ENCODE measurements around the gene TMEM203. TPM values are rescaled to one million over a fixed set of nuclear protein-coding genes. Genes with fewer than 3 reads are reported as not detected.

TMEM203 gene
- polyA plus RNA-seq, 1 of the 3 experiments (the other 2 are of a cell fraction) = 55.6 TPM

DNA sequence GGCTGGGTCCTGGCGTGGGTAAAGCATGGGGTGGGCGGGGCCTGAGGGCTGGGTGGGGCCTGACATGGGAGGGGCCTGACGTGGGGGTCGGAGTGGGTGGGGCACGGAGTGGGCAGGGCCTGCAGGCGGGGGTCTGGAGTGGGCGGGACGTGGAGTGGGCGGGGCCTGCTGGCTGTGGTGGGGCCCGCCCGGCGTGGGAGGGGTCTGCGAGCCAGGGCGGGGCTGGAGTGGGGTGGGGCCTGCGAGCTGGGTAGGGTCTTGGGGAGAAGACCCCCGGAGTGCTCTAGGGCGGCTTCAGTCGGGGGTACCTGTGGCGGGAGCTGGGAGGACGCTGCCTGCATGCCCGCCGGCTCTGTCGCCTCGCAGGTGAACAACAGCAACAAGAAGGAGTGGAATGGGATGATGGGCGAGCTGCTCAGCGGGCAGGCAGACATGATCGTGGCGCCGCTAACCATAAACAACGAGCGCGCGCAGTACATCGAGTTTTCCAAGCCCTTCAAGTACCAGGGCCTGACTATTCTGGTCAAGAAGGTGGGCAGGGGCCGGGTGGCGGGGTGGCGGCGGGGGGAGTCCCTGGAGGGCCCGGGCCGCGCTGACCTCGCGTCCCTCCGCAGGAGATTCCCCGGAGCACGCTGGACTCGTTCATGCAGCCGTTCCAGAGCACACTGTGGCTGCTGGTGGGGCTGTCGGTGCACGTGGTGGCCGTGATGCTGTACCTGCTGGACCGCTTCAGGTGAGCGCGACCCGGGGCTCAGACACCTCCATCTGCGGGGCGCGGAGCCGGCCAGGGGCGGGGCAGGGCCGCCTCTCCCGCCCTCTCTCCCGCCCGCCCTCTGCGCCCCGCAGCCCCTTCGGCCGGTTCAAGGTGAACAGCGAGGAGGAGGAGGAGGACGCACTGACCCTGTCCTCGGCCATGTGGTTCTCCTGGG is 43.6 kb downstream of the TMEM203 start:
- ChIA-PET CTCF (no interaction called here), POLR2A (no interaction called here)
- TF ChIP-seq RCOR1 (IDR thresholded peaks at IDR 0.05; ENCODE audit: low read length) = no peak
- no peak for TF ChIP-seq TAF1 (IDR thresholded peaks at IDR 0.05; ENCODE audit: borderline replicate concordance, low read depth, low read length)
- no peak for TF ChIP-seq EZH2phosphoT487 (IDR thresholded peaks at IDR 0.05; ENCODE audit: borderline replicate concordance, low read depth)
- no peak for TF ChIP-seq GATA2 (CRISPR knock-in tag; IDR thresholded peaks at IDR 0.05)
- no peak for TF ChIP-seq SIN3A (IDR thresholded peaks at IDR 0.05; ENCODE audit: borderline replicate concordance, low read depth, low read length)
- TF ChIP-seq, protein P1, sequence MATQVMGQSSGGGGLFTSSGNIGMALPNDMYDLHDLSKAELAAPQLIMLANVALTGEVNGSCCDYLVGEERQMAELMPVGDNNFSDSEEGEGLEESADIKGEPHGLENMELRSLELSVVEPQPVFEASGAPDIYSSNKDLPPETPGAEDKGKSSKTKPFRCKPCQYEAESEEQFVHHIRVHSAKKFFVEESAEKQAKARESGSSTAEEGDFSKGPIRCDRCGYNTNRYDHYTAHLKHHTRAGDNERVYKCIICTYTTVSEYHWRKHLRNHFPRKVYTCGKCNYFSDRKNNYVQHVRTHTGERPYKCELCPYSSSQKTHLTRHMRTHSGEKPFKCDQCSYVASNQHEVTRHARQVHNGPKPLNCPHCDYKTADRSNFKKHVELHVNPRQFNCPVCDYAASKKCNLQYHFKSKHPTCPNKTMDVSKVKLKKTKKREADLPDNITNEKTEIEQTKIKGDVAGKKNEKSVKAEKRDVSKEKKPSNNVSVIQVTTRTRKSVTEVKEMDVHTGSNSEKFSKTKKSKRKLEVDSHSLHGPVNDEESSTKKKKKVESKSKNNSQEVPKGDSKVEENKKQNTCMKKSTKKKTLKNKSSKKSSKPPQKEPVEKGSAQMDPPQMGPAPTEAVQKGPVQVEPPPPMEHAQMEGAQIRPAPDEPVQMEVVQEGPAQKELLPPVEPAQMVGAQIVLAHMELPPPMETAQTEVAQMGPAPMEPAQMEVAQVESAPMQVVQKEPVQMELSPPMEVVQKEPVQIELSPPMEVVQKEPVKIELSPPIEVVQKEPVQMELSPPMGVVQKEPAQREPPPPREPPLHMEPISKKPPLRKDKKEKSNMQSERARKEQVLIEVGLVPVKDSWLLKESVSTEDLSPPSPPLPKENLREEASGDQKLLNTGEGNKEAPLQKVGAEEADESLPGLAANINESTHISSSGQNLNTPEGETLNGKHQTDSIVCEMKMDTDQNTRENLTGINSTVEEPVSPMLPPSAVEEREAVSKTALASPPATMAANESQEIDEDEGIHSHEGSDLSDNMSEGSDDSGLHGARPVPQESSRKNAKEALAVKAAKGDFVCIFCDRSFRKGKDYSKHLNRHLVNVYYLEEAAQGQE (IDR thresholded peaks at IDR 0.05; ENCODE audit: low read depth, low read length) = no peak
- TF ChIP-seq YY1 (IDR thresholded peaks at IDR 0.05; ENCODE audit: low read depth) = no peak
- TF ChIP-seq, protein P2, sequence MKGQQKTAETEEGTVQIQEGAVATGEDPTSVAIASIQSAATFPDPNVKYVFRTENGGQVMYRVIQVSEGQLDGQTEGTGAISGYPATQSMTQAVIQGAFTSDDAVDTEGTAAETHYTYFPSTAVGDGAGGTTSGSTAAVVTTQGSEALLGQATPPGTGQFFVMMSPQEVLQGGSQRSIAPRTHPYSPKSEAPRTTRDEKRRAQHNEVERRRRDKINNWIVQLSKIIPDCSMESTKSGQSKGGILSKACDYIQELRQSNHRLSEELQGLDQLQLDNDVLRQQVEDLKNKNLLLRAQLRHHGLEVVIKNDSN (IDR thresholded peaks at IDR 0.05; ENCODE audit: borderline replicate concordance, low read depth) = no peak
- TF ChIP-seq, protein P3, sequence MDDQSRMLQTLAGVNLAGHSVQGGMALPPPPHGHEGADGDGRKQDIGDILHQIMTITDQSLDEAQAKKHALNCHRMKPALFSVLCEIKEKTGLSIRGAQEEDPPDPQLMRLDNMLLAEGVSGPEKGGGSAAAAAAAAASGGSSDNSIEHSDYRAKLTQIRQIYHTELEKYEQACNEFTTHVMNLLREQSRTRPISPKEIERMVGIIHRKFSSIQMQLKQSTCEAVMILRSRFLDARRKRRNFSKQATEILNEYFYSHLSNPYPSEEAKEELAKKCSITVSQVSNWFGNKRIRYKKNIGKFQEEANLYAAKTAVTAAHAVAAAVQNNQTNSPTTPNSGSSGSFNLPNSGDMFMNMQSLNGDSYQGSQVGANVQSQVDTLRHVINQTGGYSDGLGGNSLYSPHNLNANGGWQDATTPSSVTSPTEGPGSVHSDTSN (IDR thresholded peaks at IDR 0.05) = no peak
- TF ChIP-seq MEF2A (IDR thresholded peaks at IDR 0.05; ENCODE audit: borderline replicate concordance, low read depth) = no peak
- TF ChIP-seq RAD21 (IDR thresholded peaks at IDR 0.05; ENCODE audit: low read length) = no peak
- TF ChIP-seq EP300 (IDR thresholded peaks at IDR 0.05; ENCODE audit: borderline replicate concordance in 1 of 2, low read depth in 1 of 2, low read length in 1 of 2) = no peak
- H3K27me3 ChIP-seq (ENCODE audit: insufficient read depth) = peaks cover 12% of the 10 kb centered on the region
- H4K20me1 ChIP-seq (ENCODE audit: insufficient read depth) = no peaks in the 10 kb centered on the region
- H3K9me2 ChIP-seq = no peaks in the 10 kb centered on the region
- H3F3A ChIP-seq (replicated peaks; ENCODE audit: insufficient read depth) = no peaks in the 10 kb centered on the region
- no peak overlapping the region for H2AFZ ChIP-seq (ENCODE audit: low read depth)
- no peaks in the 10 kb centered on the region for H3K36me3 ChIP-seq (replicated peaks in 1 of 2; ENCODE audit: control insufficient read depth in 1 of 2, insufficient read depth in 2 of 2, low read length in 1 of 2)
- no peak overlapping the region for H3K4me3 ChIP-seq (ENCODE audit: low read depth in 2 of 2, low read length in 1 of 2)
- no peak overlapping the region for H3K4me2 ChIP-seq
- H3K79me2 ChIP-seq (ENCODE audit: insufficient read depth) = no peaks in the 10 kb centered on the region
- no peak overlapping the region for H3K9ac ChIP-seq
- DNase-seq = peak; percentile 82
- peaks cover 0 to 3% of the 10 kb centered on the region in 2 experiments; a peak in 1 of 4 replicates for H3K4me1 ChIP-seq (ENCODE audit: control insufficient read depth in 1 of 2, insufficient read depth in 2 of 2, low read depth in 1 of 2, low read length in 1 of 2)
- H3K9me3 ChIP-seq = no peaks in the 10 kb centered on the region
- 81% methylated on average over 38 of the region's 71 CpGs for WGBS (ENCODE audit: low lambda C conversion rate)
- no peak overlapping the region for H3K27ac ChIP-seq (ENCODE audit: low read depth in 2 of 2, low read length in 1 of 2)
